AG09319 (cell line): ENCODE results near the gene KRT3.

Experiments
- DNase-seq: peaks from one replicate; pipeline ENCODE4 v3.0.0-alpha.2; 2010; ENCODE audit warnings: low read depth; ENCODE audit errors: extremely low read depth
- CTCF ChIP-seq: IDR thresholded peaks from 2 replicates; pipeline ENCODE4 v1.5.1; 2011; ENCODE audit warnings: low read depth, mild to moderate bottlenecking, inconsistent platforms, low read length, moderate library complexity

The KRT3 gene

DNA sequence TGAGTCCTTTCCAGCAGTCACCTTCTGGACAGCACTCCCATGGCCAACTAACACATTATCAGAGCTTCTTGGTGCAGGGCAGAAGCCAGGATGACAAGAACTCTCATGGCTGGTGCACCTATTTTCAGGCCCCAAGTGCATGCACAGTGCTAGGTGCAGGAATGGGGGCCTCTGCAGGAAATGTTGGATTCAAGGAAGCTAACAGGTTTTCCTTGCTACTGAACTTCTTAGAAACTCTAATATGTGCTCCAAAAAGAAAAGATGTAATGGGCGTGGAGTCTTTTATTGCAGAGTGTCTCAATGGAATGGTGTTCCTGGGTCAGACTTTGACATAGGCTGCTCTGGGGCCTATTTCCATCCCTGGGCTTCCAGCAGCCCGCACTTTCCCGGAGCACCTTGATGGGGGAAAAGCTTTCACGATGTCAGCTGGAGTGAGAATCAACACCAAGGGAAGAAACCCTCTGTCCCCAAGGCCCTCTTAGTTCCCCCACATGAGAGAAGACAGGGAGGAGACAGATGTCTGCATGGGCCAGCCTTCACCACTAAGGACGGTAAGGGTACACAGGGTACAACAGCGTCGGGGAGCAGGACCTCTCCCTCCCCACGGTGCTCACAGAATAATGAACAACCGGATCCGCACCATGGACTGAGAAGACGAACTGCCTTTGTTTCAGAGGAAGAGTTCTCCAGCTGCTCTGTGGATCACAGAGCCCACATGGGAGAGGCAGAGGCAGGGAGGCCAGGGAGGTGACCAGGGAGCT lies 6.9 kb downstream of the KRT3 start:
- no peak for TF ChIP-seq CTCF
- no peak for DNase-seq

- no peak for DNase-seq
- TF ChIP-seq CTCF = no peak
These were observed 7.6 kb downstream of the KRT3 start for GRCh38 chr12:52788192-52788875.

- TF ChIP-seq CTCF = no peak
- no peak for DNase-seq
These were observed 8.4 kb downstream of the KRT3 start for GRCh38 chr12:52787324-52788191.

DNA sequence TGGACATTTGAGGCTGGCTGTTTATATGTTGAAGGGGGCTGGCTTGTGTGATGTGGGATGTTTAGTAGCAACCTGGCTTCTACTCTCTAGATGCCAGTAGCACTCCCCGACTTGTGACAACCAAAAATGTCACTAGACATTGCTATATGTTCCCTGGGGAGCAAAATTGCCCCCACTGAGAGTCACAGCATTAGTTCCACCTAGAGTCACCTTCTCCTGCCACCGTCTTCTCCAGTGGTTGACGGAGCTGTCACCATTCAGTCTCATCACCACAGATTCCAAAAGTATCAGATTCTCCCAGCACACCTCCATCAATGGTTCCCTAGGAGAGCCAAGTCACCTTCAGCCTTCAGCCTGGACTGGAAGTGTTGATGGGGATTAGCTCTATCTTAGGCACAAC lies 11.0 kb downstream of the KRT3 start:
- TF ChIP-seq CTCF = no peak
- DNase-seq = no peak

DNA sequence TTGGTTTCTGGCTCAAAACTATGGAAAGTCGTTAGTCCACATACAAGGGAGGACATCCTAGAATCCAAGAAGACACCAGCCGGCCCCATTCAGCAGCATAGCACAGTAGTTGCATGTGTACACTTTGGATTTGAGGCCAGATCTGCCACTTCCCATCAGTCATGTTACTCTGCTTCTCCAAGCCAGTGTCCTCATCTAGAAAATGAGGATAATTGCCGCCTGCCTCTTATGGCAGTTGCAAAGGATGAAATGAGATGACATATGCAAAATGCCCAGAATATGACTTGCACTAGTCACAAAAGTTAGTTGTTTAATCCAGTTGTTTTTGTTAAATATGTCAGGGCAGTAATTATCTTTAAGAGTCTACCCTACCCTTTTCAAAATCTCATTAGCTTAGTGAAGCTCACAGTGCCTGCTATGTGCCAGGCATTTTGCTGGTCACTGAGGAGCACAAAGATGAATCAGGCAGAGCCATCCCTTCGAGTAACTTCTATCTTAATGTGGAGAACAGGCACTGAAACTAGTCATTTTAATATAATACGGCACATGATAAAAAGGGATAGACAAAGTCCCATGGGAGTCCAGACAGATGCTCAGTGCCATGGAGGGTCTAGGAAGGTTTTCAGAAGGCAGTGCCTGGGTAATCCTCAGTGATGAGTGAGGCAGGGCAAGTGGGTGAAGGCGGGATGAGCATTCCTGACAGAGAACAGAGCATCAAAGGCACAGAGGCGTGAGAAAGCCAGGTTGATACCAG lies 12.2 kb downstream of the KRT3 start:
- DNase-seq = no peak

DNA sequence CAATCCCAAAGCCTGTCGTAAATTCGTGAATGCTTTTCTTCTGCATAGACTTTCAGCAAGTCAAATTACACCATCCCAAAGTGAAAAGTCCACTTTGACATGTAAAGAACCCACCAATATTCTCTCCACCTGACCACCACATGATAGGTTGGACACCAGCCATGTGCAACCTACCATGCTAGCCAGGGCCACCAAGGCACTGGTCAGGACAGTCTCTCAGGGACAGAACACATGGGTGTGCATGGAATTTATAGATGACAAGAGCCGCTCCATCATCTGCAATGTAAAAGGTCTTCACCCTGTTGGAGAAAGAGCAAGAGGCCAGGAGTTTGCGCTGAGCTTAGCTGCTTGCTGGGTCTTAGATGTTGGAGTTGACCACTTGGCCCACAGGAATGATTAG lies 13.4 kb downstream of the KRT3 start:
- no peak for TF ChIP-seq CTCF
- DNase-seq = no peak

More for the DNA sequence above, 12.2 kb downstream of the KRT3 start:
- no peak for TF ChIP-seq CTCF
